H1 (cell line): ENCODE data around the gene MEST. TPM values are rescaled to one million over a fixed set of nuclear protein-coding genes. Genes with fewer than 3 reads are reported as not detected.
"Not testable (repeated sequence)": the region's sequence is repeated elsewhere in the genome, so short reads cannot be mapped to it uniquely, and the experiment has no call there.

Source experiments
- CTCF ChIA-PET: fragments of 300-600 bp; sonication (Branson Sonifier 250); formaldehyde crosslinking; loops from one replicate; lab custom pipeline; 2021; ENCODE audit not compliant: partially characterized antibody; lab: Charles Lee
- POLR2A ChIA-PET: fragments of 300-600 bp; sonication (Branson Sonifier 250); formaldehyde crosslinking; loops from one replicate; lab custom pipeline; 2021; ENCODE audit warnings: inconsistent platforms; ENCODE audit not compliant: partially characterized antibody; lab: Charles Lee
- DNase-seq, 2 experiments: peaks; one replicate each; pipeline versions ENCODE4 v3.0.0 to v3.0.0-alpha.2; 2010 to 2022; ENCODE audit warnings: low spot score in 2 of 2, low read depth in 1 of 2, mixed read lengths in 1 of 2
- FAIRE-seq: peaks from 2 replicates; lab custom pipeline; 2011; peaks lifted over from hg19 to GRCh38; lab: Jason Lieb, UNC
- H2AFZ ChIP-seq: 2 replicates; pipeline ENCODE4 v1.8.1; 2012; ENCODE audit warnings: low read length, inconsistent platforms
- H2AK5ac ChIP-seq: 2 replicates; pipeline ENCODE4 v1.6.1; 2013; ENCODE audit warnings: low read depth, low read length
- H2BK120ac ChIP-seq: replicated peaks from 2 replicates; pipeline ENCODE3; 2013; ENCODE audit warnings: low read depth, low read length, inconsistent platforms
- H2BK12ac ChIP-seq: 2 replicates; pipeline ENCODE4 v1.6.1; 2013; ENCODE audit warnings: low read depth, low read length
- H2BK15ac ChIP-seq: 2 replicates; pipeline ENCODE4 v1.6.1; 2013; ENCODE audit warnings: low read length
- H2BK20ac ChIP-seq: 2 replicates; pipeline ENCODE4 v1.6.1; 2013; ENCODE audit warnings: low read length
- H2BK5ac ChIP-seq: 2 replicates; pipeline ENCODE4 v1.6.1; 2013; ENCODE audit warnings: low read depth, low read length
- H3K14ac ChIP-seq: 2 replicates; pipeline ENCODE4 v1.6.1; 2013; ENCODE audit warnings: inconsistent platforms; ENCODE audit not compliant: insufficient read length
- H3K18ac ChIP-seq: 2 replicates; pipeline ENCODE4 v1.6.1; 2013; ENCODE audit warnings: low read length; ENCODE audit errors: extremely low read depth
- H3K23ac ChIP-seq: 2 replicates; pipeline ENCODE4 v1.6.1; 2013; ENCODE audit warnings: inconsistent platforms; ENCODE audit not compliant: insufficient read length
- H3K23me2 ChIP-seq: 2 replicates; pipeline ENCODE4 v1.6.1; 2013; ENCODE audit warnings: low read depth, low read length
- H3K27ac ChIP-seq: 2 replicates; pipeline ENCODE4 v1.6.1; 2011; ENCODE audit warnings: low read depth, low read length, inconsistent platforms
- H3K27me3 ChIP-seq, 4 experiments: replicated peaks in 1 of 4; 1 replicate in 1 of 4; 2 replicates in 3 of 4; pipeline versions ENCODE4 v1.6.1 to v1.8.1; 2011 to 2013; ENCODE audit warnings: low read length in 3 of 4, mild to moderate bottlenecking in 3 of 4, inconsistent platforms in 2 of 4, mixed read lengths in 2 of 4, moderate library complexity in 1 of 4; ENCODE audit not compliant: control insufficient read depth in 3 of 4, insufficient read depth in 3 of 4; ENCODE audit errors: extremely low read depth in 1 of 4
- H3K36me3 ChIP-seq, 4 experiments: 2 replicates each; pipeline versions ENCODE4 v1.6.1 to v1.8.1; 2011 to 2013; ENCODE audit warnings: mild to moderate bottlenecking in 4 of 4, low read length in 3 of 4, moderate library complexity in 2 of 4, control low read depth in 1 of 4, inconsistent platforms in 1 of 4; ENCODE audit not compliant: insufficient read depth in 4 of 4, control insufficient read depth in 2 of 4
- H3K4ac ChIP-seq: replicated peaks from 2 replicates; pipeline ENCODE3; 2013; ENCODE audit warnings: low read length, low read depth, mixed read lengths, inconsistent platforms; ENCODE audit not compliant: insufficient read length
- H3K4me1 ChIP-seq, 4 experiments: replicated peaks in 1 of 4; 1 replicate in 1 of 4; 2 replicates in 3 of 4; pipeline versions ENCODE4 v1.6.1 to v1.8.1; 2011 to 2013; ENCODE audit warnings: low read length in 3 of 4, inconsistent platforms in 2 of 4, mixed read lengths in 1 of 4; ENCODE audit not compliant: insufficient read depth in 4 of 4, control insufficient read depth in 3 of 4
- H3K4me2 ChIP-seq, 2 experiments: 2 replicates each; pipeline versions ENCODE4 v1.6.1 to v1.8.1; 2011 to 2013; ENCODE audit warnings: low read depth in 2 of 2, low read length in 2 of 2, control low read depth in 1 of 2, inconsistent platforms in 1 of 2, mild to moderate bottlenecking in 1 of 2; ENCODE audit not compliant: insufficient read depth in 1 of 2
- H3K4me3 ChIP-seq, 4 experiments: fragments of 200-600, 300-600 bp in 1 of 4; sonication (generic), shearing (Covaris generic), sonication (Bioruptor Twin) in 1 of 4; 2 replicates each; pipeline versions ENCODE4 v1.5.1 to v1.8.1; 2011 to 2016; ENCODE audit warnings: low read length in 4 of 4, low read depth in 3 of 4, control low read depth in 2 of 4, inconsistent platforms in 2 of 4, mild to moderate bottlenecking in 2 of 4, mixed read lengths in 1 of 4, moderate library complexity in 1 of 4; ENCODE audit not compliant: insufficient read depth in 2 of 4; ENCODE audit errors: extremely low read depth in 1 of 4
- H3K56ac ChIP-seq: replicated peaks from 2 replicates; pipeline ENCODE3; 2013; ENCODE audit warnings: low read depth, mild to moderate bottlenecking, mixed read lengths, low read length, inconsistent platforms; ENCODE audit not compliant: insufficient read length
- H3K79me1 ChIP-seq: 2 replicates; pipeline ENCODE4 v1.6.1; 2013; ENCODE audit warnings: low read depth, low read length, control low read depth
- H3K79me2 ChIP-seq, 2 experiments: 2 replicates each; pipeline versions ENCODE4 v1.6.1 to v1.8.1; 2012 to 2013; ENCODE audit warnings: low read length in 2 of 2, mild to moderate bottlenecking in 2 of 2, inconsistent platforms in 1 of 2; ENCODE audit not compliant: insufficient read depth in 2 of 2, control insufficient read depth in 1 of 2
- H3K9ac ChIP-seq, 4 experiments: replicated peaks in 1 of 4; 1 replicate in 1 of 4; 2 replicates in 3 of 4; pipeline versions ENCODE4 v1.6.1 to v1.8.1; 2011 to 2013; ENCODE audit warnings: low read depth in 3 of 4, low read length in 3 of 4, control low read depth in 2 of 4, mild to moderate bottlenecking in 2 of 4, moderate library complexity in 2 of 4, inconsistent platforms in 1 of 4; ENCODE audit errors: extremely low read depth in 1 of 4
- H3K9me3 ChIP-seq, 2 experiments: 2 replicates each; pipeline versions ENCODE4 v1.6.1 to v1.8.1; 2012 to 2013; ENCODE audit warnings: mild to moderate bottlenecking in 2 of 2, moderate library complexity in 2 of 2, control low read depth in 1 of 2, inconsistent platforms in 1 of 2, low read depth in 1 of 2, low read length in 1 of 2, mixed read lengths in 1 of 2; ENCODE audit not compliant: insufficient read depth in 2 of 2
- H4K20me1 ChIP-seq, 2 experiments: replicated peaks in 1 of 2; 2 replicates each; pipeline versions ENCODE3 to v1.8.1; 2011 to 2013; ENCODE audit warnings: inconsistent platforms in 2 of 2, low read length in 2 of 2, mild to moderate bottlenecking in 1 of 2; ENCODE audit not compliant: insufficient read depth in 2 of 2, control insufficient read depth in 1 of 2
- H4K5ac ChIP-seq: 2 replicates; pipeline ENCODE4 v1.6.1; 2013; ENCODE audit warnings: low read length, low read depth, mixed read lengths, inconsistent platforms; ENCODE audit not compliant: insufficient read length
- H4K8ac ChIP-seq: 2 replicates; pipeline ENCODE4 v1.8.0; 2013; ENCODE audit warnings: mild to moderate bottlenecking, moderate library complexity, low read length, inconsistent platforms; ENCODE audit not compliant: insufficient read depth; ENCODE audit errors: extremely low read depth
- H4K91ac ChIP-seq: replicated peaks from 2 replicates; pipeline ENCODE3; 2013; ENCODE audit warnings: low read length, mixed read lengths, inconsistent platforms; ENCODE audit not compliant: insufficient read length
- WGBS, 2 experiments: shearing (Covaris generic) in 1 of 2; methylation state at CpG; one replicate each; pipeline versions ENCODE4 v1.1.6 to v1.1.7; 2013 to 2015; ENCODE audit warnings: low lambda C conversion rate in 2 of 2, mixed read lengths in 2 of 2, inconsistent platforms in 1 of 2, low coverage in 1 of 2, missing lambda C conversion rate in 1 of 2; ENCODE audit not compliant: insufficient replicate concordance in 2 of 2, insufficient coverage in 1 of 2, insufficient read length in 1 of 2; ENCODE audit errors: extremely low coverage in 1 of 2, missing lambda C conversion rate in 1 of 2; 5-methylcytosine and 5-hydroxymethylcytosine counted together
- polyA plus RNA-seq, 7 experiments: library from polyadenylated mRNA; depleted of rRNA in 3 of 7; stranded (reverse) in 5 of 7; unstranded in 2 of 7; fragments of >200 nt in 5 of 7; fragments of 200-250 nt in 2 of 7; gene quantifications; 1 replicate in 5 of 7; 2 replicates in 1 of 7; 4 replicates in 1 of 7; pipeline versions ENCODE4 v1.2.1 to v1.2.3, GENCODE V29; 2011 to 2013; ENCODE audit warnings: missing spikeins in 2 of 7, mixed read lengths in 2 of 7
- total RNA-seq: library from RNA; stranded (reverse); fragmentation: NEBNext Ultra II Directional; extraction: Animal tissue kit (Norgen Biotek cat#: 25700); gene quantifications from 2 replicates; pipeline ENCODE4 v1.2.1, GENCODE V29; 2021

MEST gene
- total and polyA plus RNA-seq, 2 of the 8 experiments (the other 6 are each of a cell fraction or from before 2014, with no cell fraction given): 176 to 269 TPM

GRCh38 chr7:130527752-130528355 lies 36.0 kb downstream of the MEST start:
- H3K9me3 ChIP-seq, POLR2A ChIA-PET, FAIRE-seq, H3K23ac ChIP-seq, H3K4ac ChIP-seq, H3K36me3 ChIP-seq, H3K9ac ChIP-seq, H2BK120ac ChIP-seq, H2BK5ac ChIP-seq, H3K4me2 ChIP-seq, H3K27me3 ChIP-seq, H2BK20ac ChIP-seq, H3K14ac ChIP-seq, DNase-seq, H3K27ac ChIP-seq, H4K91ac ChIP-seq, H2BK12ac ChIP-seq, H3K18ac ChIP-seq, H3K79me2 ChIP-seq, H2BK15ac ChIP-seq, H4K5ac ChIP-seq, H3K4me1 ChIP-seq, H4K8ac ChIP-seq, H2AFZ ChIP-seq, H4K20me1 ChIP-seq, H3K4me3 ChIP-seq, H2AK5ac ChIP-seq, H3K56ac ChIP-seq, H3K79me1 ChIP-seq, H3K23me2 ChIP-seq: not testable (repeated sequence)
- CTCF ChIA-PET: interaction anchor here (1.4 kb wide), 1 partner anchor 37 kb away, joined by 3 read pairs; no protein-coding TSS in a partner anchor
- 81% methylated on average over 7 of the region's 17 CpGs; no CpG with 5 or more reads in 1 of the 2 experiments for WGBS, 2 experiments
